Hepatocyte (in vitro differentiated cells): ENCODE data around the gene PPP1R3G. TPM values are rescaled to one million over a fixed set of nuclear protein-coding genes. Genes with fewer than 3 reads are reported as not detected.

Source experiments
- DNase-seq: peaks from one replicate; pipeline ENCODE4 v3.0.0-alpha.2; 2016; ENCODE audit warnings: low spot score
- H2AFZ ChIP-seq: fragments of 200-600 bp; sonication (generic); 2 replicates; pipeline ENCODE4 v1.6.0; 2016; ENCODE audit warnings: antibody characterized with exemption, mild to moderate bottlenecking
- H3K27ac ChIP-seq: fragments of 200-600 bp; sonication (generic); 2 replicates; pipeline ENCODE4 v1.5.1; 2016; ENCODE audit warnings: mild to moderate bottlenecking
- H3K27me3 ChIP-seq: fragments of 200-600 bp; sonication (generic); 2 replicates; pipeline ENCODE4 v1.6.1; 2016
- H3K36me3 ChIP-seq: fragments of 200-600 bp; sonication (generic); replicated peaks from 2 replicates; pipeline ENCODE4 v1.5.1; 2016; ENCODE audit warnings: low read depth; ENCODE audit not compliant: insufficient read depth
- H3K4me1 ChIP-seq: fragments of 200-600 bp; sonication (generic); 2 replicates; pipeline ENCODE4 v1.5.1; 2016; ENCODE audit warnings: mild to moderate bottlenecking, moderate library complexity; ENCODE audit not compliant: insufficient read depth
- H3K4me2 ChIP-seq: fragments of 200-600 bp; sonication (generic); 2 replicates; pipeline ENCODE4 v1.6.0; 2016
- H3K4me3 ChIP-seq: fragments of 200-600 bp; sonication (generic); 2 replicates; pipeline ENCODE4 v1.5.1; 2016; ENCODE audit warnings: mild to moderate bottlenecking
- H3K79me2 ChIP-seq: fragments of 200-600 bp; sonication (generic); 2 replicates; pipeline ENCODE4 v1.6.0; 2017; ENCODE audit warnings: mild to moderate bottlenecking
- H3K9me2 ChIP-seq: fragments of 200-600 bp; sonication (generic); replicated peaks from 2 replicates; pipeline ENCODE4 v1.6.0; 2017; ENCODE audit warnings: mild to moderate bottlenecking; ENCODE audit not compliant: insufficient read depth
- H3K9me3 ChIP-seq: fragments of 200-600 bp; sonication (generic); 2 replicates; pipeline ENCODE4 v1.5.1; 2016; ENCODE audit warnings: low read depth, mild to moderate bottlenecking
- H4K20me1 ChIP-seq: fragments of 200-600 bp; sonication (generic); 2 replicates; pipeline ENCODE4 v1.6.0; 2016; ENCODE audit warnings: mild to moderate bottlenecking; ENCODE audit not compliant: insufficient read depth, poor library complexity, severe bottlenecking
- EZH2 ChIP-seq: fragments of 200-600 bp; sonication (generic); IDR thresholded peaks from 2 replicates; pipeline ENCODE4 v1.6.1; 2016; ENCODE audit warnings: antibody characterized with exemption, mild to moderate bottlenecking, borderline replicate concordance
- EZH2phosphoT487 ChIP-seq: fragments of 200-600 bp; sonication (generic); IDR thresholded peaks from one replicate; pipeline ENCODE4 v1.6.1; 2018; ENCODE audit warnings: antibody characterized with exemption, mild to moderate bottlenecking, low read depth, moderate library complexity; ENCODE audit not compliant: unreplicated experiment, severe bottlenecking
- WGBS: methylation state at CpG from one replicate; pipeline ENCODE4 v1.1.6; 2016; ENCODE audit warnings: low lambda C conversion rate; ENCODE audit errors: missing lambda C conversion rate; 5-methylcytosine and 5-hydroxymethylcytosine counted together
- polyA plus RNA-seq: library from polyadenylated mRNA; unstranded; fragments of >200 nt; fragmentation: Nextera tagmentation; extraction: Ambion mirVana; gene quantifications from 2 replicates; pipeline ENCODE4 v1.2.1, GENCODE V29; 2016
- total RNA-seq: library from RNA; depleted of rRNA; stranded (reverse); fragments of >200 nt; gene quantifications from 2 replicates; pipeline ENCODE4 v1.2.3, GENCODE V29; 2014
- TF ChIP-seq, protein P1 (sequence below): fragments of 200-600 bp; sonication (generic); IDR thresholded peaks from 2 replicates; pipeline ENCODE4 v1.5.1; 2016; ENCODE audit warnings: antibody characterized with exemption, mild to moderate bottlenecking; ENCODE audit not compliant: poor library complexity

The PPP1R3G gene
- total and polyA plus RNA-seq, 2 experiments from 2014 or later: 0.47 to 0.82 TPM

DNA sequence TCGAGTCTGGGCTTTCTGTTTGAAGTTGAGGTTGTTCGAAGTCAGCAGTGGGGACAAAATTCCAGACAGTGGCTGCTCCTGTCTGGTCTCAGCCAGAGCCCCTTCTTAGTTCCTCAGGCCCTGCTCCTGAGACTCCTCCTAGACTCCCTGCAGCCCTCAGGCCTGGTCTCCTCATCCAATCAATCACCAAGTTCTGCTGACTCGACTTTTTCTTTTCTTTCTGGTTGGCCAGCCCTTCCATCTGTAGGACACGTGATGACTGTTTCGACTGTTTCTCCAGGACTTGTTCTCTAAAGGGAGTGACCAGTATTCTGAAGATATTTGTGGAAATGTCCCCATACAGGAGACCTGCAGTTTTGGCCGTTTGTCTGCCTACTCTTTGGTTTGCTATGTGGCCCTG, 19.5 kb downstream of the PPP1R3G start:
- H4K20me1 ChIP-seq: no peaks in the 10 kb centered on the region
- no peaks in the 10 kb centered on the region for H3K36me3 ChIP-seq
- H3K27ac ChIP-seq: no peak overlapping the region
- no peak overlapping the region for H3K4me3 ChIP-seq
- H3K9me3 ChIP-seq: no peaks in the 10 kb centered on the region
- H2AFZ ChIP-seq: no peak overlapping the region
- 98% methylated on average over 6 of the region's 6 CpGs for WGBS
- no peaks in the 10 kb centered on the region for H3K79me2 ChIP-seq
- H3K27me3 ChIP-seq: no peaks in the 10 kb centered on the region
- DNase-seq: no peak
- no peak overlapping the region for H3K4me2 ChIP-seq
- no peak for TF ChIP-seq EZH2phosphoT487
- TF ChIP-seq, protein P1, sequence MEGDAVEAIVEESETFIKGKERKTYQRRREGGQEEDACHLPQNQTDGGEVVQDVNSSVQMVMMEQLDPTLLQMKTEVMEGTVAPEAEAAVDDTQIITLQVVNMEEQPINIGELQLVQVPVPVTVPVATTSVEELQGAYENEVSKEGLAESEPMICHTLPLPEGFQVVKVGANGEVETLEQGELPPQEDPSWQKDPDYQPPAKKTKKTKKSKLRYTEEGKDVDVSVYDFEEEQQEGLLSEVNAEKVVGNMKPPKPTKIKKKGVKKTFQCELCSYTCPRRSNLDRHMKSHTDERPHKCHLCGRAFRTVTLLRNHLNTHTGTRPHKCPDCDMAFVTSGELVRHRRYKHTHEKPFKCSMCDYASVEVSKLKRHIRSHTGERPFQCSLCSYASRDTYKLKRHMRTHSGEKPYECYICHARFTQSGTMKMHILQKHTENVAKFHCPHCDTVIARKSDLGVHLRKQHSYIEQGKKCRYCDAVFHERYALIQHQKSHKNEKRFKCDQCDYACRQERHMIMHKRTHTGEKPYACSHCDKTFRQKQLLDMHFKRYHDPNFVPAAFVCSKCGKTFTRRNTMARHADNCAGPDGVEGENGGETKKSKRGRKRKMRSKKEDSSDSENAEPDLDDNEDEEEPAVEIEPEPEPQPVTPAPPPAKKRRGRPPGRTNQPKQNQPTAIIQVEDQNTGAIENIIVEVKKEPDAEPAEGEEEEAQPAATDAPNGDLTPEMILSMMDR: no peak
- TF ChIP-seq EZH2: no peak
- no peaks in the 10 kb centered on the region for H3K9me2 ChIP-seq
- H3K4me1 ChIP-seq: no peaks in the 10 kb centered on the region

DNA sequence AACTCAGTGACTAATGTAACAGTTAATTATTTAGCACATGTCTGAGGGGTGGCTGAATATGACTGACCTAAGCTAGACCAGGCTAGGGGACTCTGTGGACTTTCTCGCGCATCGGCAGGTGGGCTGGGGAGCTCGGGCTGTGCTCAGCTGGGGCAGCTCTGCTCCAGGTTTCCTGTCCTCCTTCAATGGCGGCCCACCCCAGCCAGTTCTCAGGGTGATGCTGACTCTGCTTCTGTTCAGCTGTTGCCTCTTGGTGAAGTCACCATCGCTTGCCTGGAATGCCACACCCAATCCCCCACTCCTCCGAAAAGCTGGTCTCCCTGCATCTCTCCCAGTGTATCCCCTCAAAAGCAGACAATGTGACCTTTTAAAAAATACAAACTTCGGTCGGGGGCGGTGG, 20.0 kb downstream of the PPP1R3G start:
- Histone ChIP-seq H4K20me1 (no peaks in the 10 kb centered on the region), H3K27me3 (no peaks in the 10 kb centered on the region), H3K9me3 (no peaks in the 10 kb centered on the region), H3K9me2 (no peaks in the 10 kb centered on the region), H3K4me2 (no peak overlapping the region), H3K4me3 (no peak overlapping the region), H3K4me1 (no peaks in the 10 kb centered on the region), H3K36me3 (no peaks in the 10 kb centered on the region), H3K27ac (no peak overlapping the region), H2AFZ (no peak overlapping the region), H3K79me2 (no peaks in the 10 kb centered on the region)
- TF ChIP-seq EZH2phosphoT487: no peak
- TF ChIP-seq EZH2: no peak
- TF ChIP-seq, protein P1: no peak
- over 99% methylated on average over 10 of the region's 10 CpGs for WGBS
- no peak for DNase-seq

DNA sequence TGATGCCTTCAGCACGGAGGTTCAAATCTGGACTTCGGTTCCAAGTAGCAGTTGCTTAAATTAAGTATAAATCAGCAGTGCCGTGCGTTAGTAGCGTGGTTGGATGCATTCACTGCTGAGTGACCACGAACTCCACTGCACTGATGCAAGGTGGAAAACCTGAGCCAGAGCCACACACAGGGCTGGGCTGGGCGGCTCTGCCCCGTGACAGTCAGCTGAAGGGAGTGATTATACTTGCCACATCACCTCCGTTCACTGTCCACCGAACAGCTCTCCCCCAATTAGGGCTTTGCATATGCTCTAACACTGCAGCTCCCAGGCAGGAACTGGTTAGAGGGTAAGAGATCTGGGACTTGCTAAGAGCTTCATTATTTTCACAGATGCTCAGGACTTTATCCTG, 22.2 kb downstream of the PPP1R3G start:
- 95% methylated on average over 10 of the region's 10 CpGs for WGBS
- Histone ChIP-seq H3K4me3 (no peak overlapping the region), H3K9me3 (no peaks in the 10 kb centered on the region), H3K27ac (no peak overlapping the region), H3K4me2 (no peak overlapping the region), H4K20me1 (no peaks in the 10 kb centered on the region), H3K36me3 (no peaks in the 10 kb centered on the region), H3K79me2 (no peaks in the 10 kb centered on the region), H3K4me1 (no peaks in the 10 kb centered on the region), H2AFZ (no peak overlapping the region), H3K9me2 (no peaks in the 10 kb centered on the region), H3K27me3 (no peaks in the 10 kb centered on the region)
- TF ChIP-seq, protein P1: no peak
- TF ChIP-seq EZH2phosphoT487 (no peak), EZH2 (no peak)
- no peak for DNase-seq

DNA sequence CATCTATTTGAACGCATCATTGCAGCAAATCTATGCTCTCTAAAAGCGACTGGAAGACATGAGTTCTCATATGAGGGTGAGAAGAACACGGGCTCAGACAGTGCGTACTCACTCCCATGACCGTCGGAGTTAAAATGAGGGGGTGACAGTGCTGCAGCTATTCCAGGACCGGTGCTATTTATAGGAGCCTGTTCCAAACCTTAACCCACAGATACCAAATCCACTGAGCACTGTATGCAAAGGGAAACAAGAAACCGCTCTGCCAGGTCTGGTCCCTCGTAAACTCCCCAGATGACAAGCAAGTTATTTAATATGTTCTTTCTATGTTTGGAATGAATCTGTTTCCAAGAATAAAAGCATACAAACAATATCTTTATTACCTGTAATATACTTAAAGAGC, 22.9 kb downstream of the PPP1R3G start:
- no peak overlapping the region for H3K27ac ChIP-seq
- no peaks in the 10 kb centered on the region for H3K4me1 ChIP-seq
- no peaks in the 10 kb centered on the region for H3K79me2 ChIP-seq
- no peak for DNase-seq
- no peaks in the 10 kb centered on the region for H3K36me3 ChIP-seq
- H2AFZ ChIP-seq: no peak overlapping the region
- no peaks in the 10 kb centered on the region for H3K27me3 ChIP-seq
- no peaks in the 10 kb centered on the region for H3K9me3 ChIP-seq
- H4K20me1 ChIP-seq: no peaks in the 10 kb centered on the region
- WGBS: 65% methylated on average over 9 of the region's 9 CpGs
- no peak overlapping the region for H3K4me3 ChIP-seq
- TF ChIP-seq, protein P1: no peak
- TF ChIP-seq EZH2phosphoT487 (no peak), EZH2 (no peak)
- H3K9me2 ChIP-seq: no peaks in the 10 kb centered on the region
- peak overlapping the region; percentile 7 for H3K4me2 ChIP-seq
